Hematopoietic multipotent progenitor cell (in vitro differentiated cells): ENCODE results near the gene FBL. TPM values are rescaled to one million over a fixed set of nuclear protein-coding genes. Genes with fewer than 3 reads are reported as not detected.

Experiments used
- DNase-seq, 3 donors: peaks; one replicate each; pipeline ENCODE4 v3.0.0-alpha.2; 2011 to 2015; ENCODE audit warnings: low read depth in 2 of 3, low spot score in 2 of 3
- small RNA-seq: library from RNA; depleted of rRNA; stranded (forward); fragments of <200 nt; gene quantifications from one replicate; pipeline ENCODE3, GENCODE V24; 2012
- total RNA-seq: library from RNA; depleted of rRNA; stranded (reverse); fragments of >200 nt; gene quantifications from one replicate; pipeline ENCODE4 v1.2.3, GENCODE V29; 2012

FBL gene
- total RNA-seq, 1 donor = 870 TPM

- DNase-seq = no peak
Measured at GRCh38 chr19:39797083-39797482, 49.1 kb downstream of the FBL start.

DNA sequence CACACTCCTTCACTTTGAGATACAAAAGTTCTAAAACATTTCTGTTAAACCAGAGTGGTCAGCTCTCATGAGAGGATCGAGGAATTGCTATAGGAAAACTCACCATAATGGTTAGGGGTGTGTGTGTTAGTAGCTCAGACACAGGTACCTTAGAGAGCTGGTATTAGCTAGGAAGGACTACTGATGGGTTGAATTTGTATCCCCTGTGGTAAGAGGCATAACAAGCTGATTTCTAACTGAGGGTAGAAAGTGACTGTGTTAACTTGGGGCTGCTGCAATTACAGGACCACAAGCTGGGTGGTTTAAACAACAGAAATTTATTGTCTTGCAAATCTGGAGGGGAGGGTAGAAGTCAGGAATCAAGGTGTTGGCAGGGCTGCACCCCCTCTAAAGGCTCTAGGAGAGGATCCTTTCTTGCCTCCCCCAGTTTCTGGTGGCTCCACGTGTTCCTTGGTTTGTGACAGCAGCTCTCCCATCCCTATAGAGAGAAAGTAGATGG, 50.1 kb downstream of the FBL start:
- no peak for DNase-seq

GRCh38 chr19:39795001-39795400, 51.2 kb downstream of the FBL start:
- peak in 1 of 3 donors; percentile 16 for DNase-seq

GRCh38 chr19:39792999-39793546, 53.1 kb downstream of the FBL start:
- peak; percentile 52 to 84 (median 74) for DNase-seq

DNA sequence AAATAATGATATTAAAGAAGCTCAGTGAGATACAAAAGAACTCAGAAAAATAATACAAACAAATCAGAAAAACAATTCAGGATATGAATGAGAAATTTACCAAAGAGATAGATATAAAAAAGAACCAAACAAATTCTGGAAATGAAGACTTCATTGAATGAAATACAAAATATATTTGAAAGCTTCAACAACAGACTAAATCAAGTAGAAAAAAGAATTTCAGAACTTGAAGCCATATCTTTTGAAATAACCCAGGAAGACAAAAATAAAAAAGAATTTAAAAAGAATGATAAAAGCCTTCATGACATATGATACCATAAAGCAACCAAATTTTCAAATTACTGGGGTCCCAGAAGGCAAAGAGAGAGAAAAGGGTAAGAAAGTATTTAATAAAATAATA, 57.9 kb downstream of the FBL start:
- no peak for DNase-seq

Small RNA genes lying within 50 kb of the gene (small RNA-seq; reads per million reads assigned to genes)
- not detected for gene MIR6719

Other genes with a start within 250 kb of the FBL start
- gene LGALS13, start 243.9 kb downstream of the FBL start, total RNA-seq = not detected
- not detected for gene LGALS16, start 190.5 kb downstream of the FBL start, total RNA-seq
- under 0.01 TPM for gene LGALS14, start 141.9 kb downstream of the FBL start, total RNA-seq
- 17.5 TPM for gene CLC, start 108.3 kb downstream of the FBL start, total RNA-seq
- not detected for gene LEUTX, start 67.5 kb downstream of the FBL start, total RNA-seq
- gene DYRK1B, start 12.2 kb downstream of the FBL start, total RNA-seq = 48.5 TPM
- 0.27 TPM for gene FCGBP, start 88.3 kb upstream of the FBL start, total RNA-seq
- 103 TPM for gene PSMC4, start 124.8 kb upstream of the FBL start, total RNA-seq
- 3.5 TPM for gene ZNF546, start 150.7 kb upstream of the FBL start, total RNA-seq
- gene ZNF780B, start 209.9 kb upstream of the FBL start, total RNA-seq = 10.0 TPM
- gene ZNF780A, start 244.6 kb upstream of the FBL start, total RNA-seq = 3.8 TPM